GM23338 (cell line): ENCODE results near the gene NPAS3. TPM values are rescaled to one million over a fixed set of nuclear protein-coding genes. Genes with fewer than 3 reads are reported as not detected.

ENCODE experiments used
- ATAC-seq: fragments of 200-7000 bp; cut with Tn5 transposase; 3 replicates; pipeline ENCODE4 v1.9.1; 2020
- DNase-seq: peaks from one replicate; pipeline ENCODE4 v3.0.0-alpha.2; 2015; ENCODE audit warnings: low spot score
- H2AFZ ChIP-seq: fragments of 200-600 bp; sonication (generic); 2 replicates; pipeline ENCODE4 v1.8.0; 2016; ENCODE audit warnings: antibody characterized with exemption, mild to moderate bottlenecking, moderate library complexity
- H3F3A ChIP-seq: fragments of 200-600 bp; sonication (generic); replicated peaks from 2 replicates; pipeline ENCODE4 v1.8.0; 2017; ENCODE audit warnings: antibody characterized with exemption, mixed run types, low read depth
- H3K27ac ChIP-seq: fragments of 200-600 bp; sonication (generic); 2 replicates; pipeline ENCODE4 v1.6.1; 2016; ENCODE audit warnings: low read depth
- H3K27me3 ChIP-seq: fragments of 200-600 bp; sonication (generic); 2 replicates; pipeline ENCODE4 v1.8.0; 2016; ENCODE audit warnings: mild to moderate bottlenecking, mixed run types, moderate library complexity; ENCODE audit not compliant: insufficient read depth
- H3K36me3 ChIP-seq: fragments of 200-600 bp; sonication (generic); 2 replicates; pipeline ENCODE4 v1.8.0; 2016; ENCODE audit warnings: mild to moderate bottlenecking; ENCODE audit not compliant: insufficient read depth
- H3K4me1 ChIP-seq: fragments of 200-600 bp; sonication (generic); 2 replicates; pipeline ENCODE4 v1.8.0; 2016; ENCODE audit warnings: mild to moderate bottlenecking, moderate library complexity; ENCODE audit not compliant: insufficient read depth
- H3K4me2 ChIP-seq: fragments of 200-600 bp; sonication (generic); 2 replicates; pipeline ENCODE4 v1.7.1; 2017; ENCODE audit warnings: mixed run types
- H3K4me3 ChIP-seq: fragments of 200-600 bp; sonication (generic); 2 replicates; pipeline ENCODE4 v1.6.1; 2016; ENCODE audit warnings: mixed run types
- H3K79me2 ChIP-seq: fragments of 200-600 bp; sonication (generic); replicated peaks from 2 replicates; pipeline ENCODE4 v1.8.0; 2017; ENCODE audit warnings: mild to moderate bottlenecking; ENCODE audit not compliant: insufficient read depth
- H3K9me2 ChIP-seq: fragments of 200-600 bp; sonication (generic); 2 replicates; pipeline ENCODE4 v1.8.0; 2017; ENCODE audit not compliant: insufficient read depth
- H4K20me1 ChIP-seq: fragments of 200-600 bp; sonication (generic); replicated peaks from 2 replicates; pipeline ENCODE4 v1.8.0; 2017; ENCODE audit warnings: mild to moderate bottlenecking; ENCODE audit not compliant: insufficient read depth
- H3K27ac Mint-ChIP-seq: 2 replicates; pipeline ENCODE4 v1.8.0; 2020; ENCODE audit warnings: inconsistent platforms, mild to moderate bottlenecking, moderate library complexity, mixed read lengths
- H3K27me3 Mint-ChIP-seq: 3 replicates; pipeline ENCODE4 v1.8.0; 2022; ENCODE audit warnings: low read depth, mild to moderate bottlenecking, moderate library complexity, mixed read lengths, inconsistent platforms; ENCODE audit not compliant: insufficient read depth, poor library complexity
- H3K36me3 Mint-ChIP-seq: 3 replicates; pipeline ENCODE4 v1.8.0; 2021; ENCODE audit warnings: low read depth, mild to moderate bottlenecking, inconsistent platforms, moderate library complexity, mixed read lengths
- H3K4me1 Mint-ChIP-seq: 3 replicates; pipeline ENCODE4 v1.8.0; 2020; ENCODE audit warnings: mild to moderate bottlenecking, inconsistent platforms, mixed read lengths
- H3K4me3 Mint-ChIP-seq: 3 replicates; pipeline ENCODE4 v1.8.0; 2021; ENCODE audit warnings: moderate library complexity, mild to moderate bottlenecking, inconsistent platforms, mixed read lengths
- H3K9me3 Mint-ChIP-seq: 3 replicates; pipeline ENCODE4 v1.8.0; 2020; ENCODE audit warnings: moderate library complexity, mild to moderate bottlenecking, inconsistent platforms, mixed read lengths
- ETS1 ChIP-seq: IDR thresholded peaks from 2 replicates; pipeline ENCODE4 v1.6.1; 2016; ENCODE audit warnings: antibody characterized with exemption
- EZH2 ChIP-seq: fragments of 200-600 bp; sonication (generic); IDR thresholded peaks from one replicate; pipeline ENCODE4 v1.8.0; 2017; ENCODE audit warnings: antibody characterized with exemption, mild to moderate bottlenecking, low read depth; ENCODE audit not compliant: unreplicated experiment
- EZH2phosphoT487 ChIP-seq: fragments of 200-600 bp; sonication (generic); IDR thresholded peaks from one replicate; pipeline ENCODE4 v1.8.1; 2018; ENCODE audit warnings: antibody characterized with exemption; ENCODE audit not compliant: unreplicated experiment
- NANOG ChIP-seq: IDR thresholded peaks from 2 replicates; pipeline ENCODE4 v1.6.1; 2016; ENCODE audit warnings: antibody characterized with exemption, borderline replicate concordance
- POLR2AphosphoS5 ChIP-seq: IDR thresholded peaks from 2 replicates; pipeline ENCODE4 v1.6.1; 2016; ENCODE audit warnings: antibody characterized with exemption, low read depth
- STAT1 ChIP-seq: IDR thresholded peaks from one replicate; pipeline ENCODE4 v1.6.1; 2016; ENCODE audit warnings: antibody characterized with exemption; ENCODE audit not compliant: unreplicated experiment
- ZNF462 ChIP-seq: fragments of 250-450 bp; sonication (Bioruptor Pico); IDR thresholded peaks from 2 replicates; pipeline ENCODE4 v1.5.0; 2020; ENCODE audit warnings: mild to moderate bottlenecking, moderate library complexity
- polyA plus RNA-seq: library from polyadenylated mRNA; unstranded; fragments of >200 nt; fragmentation: Nextera tagmentation; extraction: Ambion mirVana; gene quantifications from 2 replicates; pipeline ENCODE4 v1.2.1, GENCODE V29; 2016
- total RNA-seq: library from RNA; depleted of rRNA; stranded (reverse); fragments of >200 nt; shearing (Covaris generic); gene quantifications from 2 replicates; pipeline ENCODE4 v1.2.3, GENCODE V29; 2014

NPAS3 gene
- total and polyA plus RNA-seq, 2 experiments from 2014 or later: 0.17 to 0.19 TPM

- no peaks in the 10 kb centered on the region for H3F3A ChIP-seq
- no peaks in the 10 kb centered on the region for H4K20me1 ChIP-seq
- DNase-seq (no peak), ATAC-seq (no peak)
- H3K9me3 Mint-ChIP-seq: no peaks in the 10 kb centered on the region
- H3K79me2 ChIP-seq: no peaks in the 10 kb centered on the region
- TF ChIP-seq ETS1 (no peak), STAT1 (no peak), POLR2AphosphoS5 (no peak)
- H3K4me2 ChIP-seq: no peak overlapping the region
- no peak overlapping the region for H3K27ac Mint-ChIP-seq
- H3K4me3 Mint-ChIP-seq: no peak overlapping the region
- H3K36me3 ChIP-seq: no peaks in the 10 kb centered on the region
- peaks cover 2% of the 10 kb centered on the region for H3K27me3 Mint-ChIP-seq
- no peaks in the 10 kb centered on the region for H3K36me3 Mint-ChIP-seq
- no peaks in the 10 kb centered on the region for H3K27me3 ChIP-seq
- no peak overlapping the region for H2AFZ ChIP-seq
- no peak overlapping the region for H3K27ac ChIP-seq
- no peak overlapping the region for H3K4me3 ChIP-seq
- peaks cover 25% of the 10 kb centered on the region for H3K4me1 Mint-ChIP-seq
- 0 out of 2 replicates have a peak, but pooled peaks cover 5% of the 10 kb centered on the region for H3K4me1 ChIP-seq
- no peaks in the 10 kb centered on the region for H3K9me2 ChIP-seq
These were observed 671.4 kb downstream of the NPAS3 start for GRCh38 chr14:33610121-33610520.

- Histone ChIP-seq H3K4me3 (no peak overlapping the region), H3K79me2 (no peaks in the 10 kb centered on the region), H3F3A (no peaks in the 10 kb centered on the region), H4K20me1 (no peaks in the 10 kb centered on the region), H3K4me2 (no peak overlapping the region), H3K9me2 (no peaks in the 10 kb centered on the region), H3K36me3 (no peaks in the 10 kb centered on the region), H3K4me1 (0 out of 2 replicates have a peak, but pooled peaks cover 5% of the 10 kb centered on the region), H3K27ac (no peak overlapping the region), H2AFZ (no peak overlapping the region; the same call in 1 of the 2 replicates), H3K27me3 (no peaks in the 10 kb centered on the region)
- no peak for DNase-seq
- ATAC-seq: peak; percentile 92
- Mint-ChIP-seq H3K27me3 (peaks cover 2% of the 10 kb centered on the region), H3K27ac (no peak overlapping the region), H3K4me1 (peaks cover 25% of the 10 kb centered on the region), H3K36me3 (no peaks in the 10 kb centered on the region), H3K4me3 (no peak overlapping the region), H3K9me3 (no peaks in the 10 kb centered on the region)
- TF ChIP-seq EZH2 (no peak), EZH2phosphoT487 (no peak), ZNF462 (no peak), NANOG (no peak)
These were observed 672.9 kb downstream of the NPAS3 start for GRCh38 chr14:33611405-33612196.
